H1 (cell line): Measurements from ENCODE around the gene SRSF8. TPM values are rescaled to one million over a fixed set of nuclear protein-coding genes. Genes with fewer than 3 reads are reported as not detected.

Source experiments
- CTCF ChIA-PET: fragments of 300-600 bp; sonication (Branson Sonifier 250); formaldehyde crosslinking; loops from one replicate; lab custom pipeline; 2021; ENCODE audit not compliant: partially characterized antibody; lab: Charles Lee
- POLR2A ChIA-PET: fragments of 300-600 bp; sonication (Branson Sonifier 250); formaldehyde crosslinking; loops from one replicate; lab custom pipeline; 2021; ENCODE audit warnings: inconsistent platforms; ENCODE audit not compliant: partially characterized antibody; lab: Charles Lee
- DNase-seq, 2 experiments: peaks; one replicate each; pipeline versions ENCODE4 v3.0.0 to v3.0.0-alpha.2; 2010 to 2022; ENCODE audit warnings: low spot score in 2 of 2, low read depth in 1 of 2, mixed read lengths in 1 of 2
- FAIRE-seq: peaks from 2 replicates; lab custom pipeline; 2011; peaks lifted over from hg19 to GRCh38; lab: Jason Lieb, UNC
- H2AFZ ChIP-seq: 2 replicates; pipeline ENCODE4 v1.8.1; 2012; ENCODE audit warnings: low read length, inconsistent platforms
- H2AK5ac ChIP-seq: 2 replicates; pipeline ENCODE4 v1.6.1; 2013; ENCODE audit warnings: low read depth, low read length
- H2BK120ac ChIP-seq: replicated peaks from 2 replicates; pipeline ENCODE3; 2013; ENCODE audit warnings: low read depth, low read length, inconsistent platforms
- H2BK12ac ChIP-seq: 2 replicates; pipeline ENCODE4 v1.6.1; 2013; ENCODE audit warnings: low read depth, low read length
- H2BK15ac ChIP-seq: 2 replicates; pipeline ENCODE4 v1.6.1; 2013; ENCODE audit warnings: low read length
- H2BK20ac ChIP-seq: 2 replicates; pipeline ENCODE4 v1.6.1; 2013; ENCODE audit warnings: low read length
- H2BK5ac ChIP-seq: 2 replicates; pipeline ENCODE4 v1.6.1; 2013; ENCODE audit warnings: low read depth, low read length
- H3K14ac ChIP-seq: 2 replicates; pipeline ENCODE4 v1.6.1; 2013; ENCODE audit warnings: inconsistent platforms; ENCODE audit not compliant: insufficient read length
- H3K18ac ChIP-seq: 2 replicates; pipeline ENCODE4 v1.6.1; 2013; ENCODE audit warnings: low read length; ENCODE audit errors: extremely low read depth
- H3K23ac ChIP-seq: 2 replicates; pipeline ENCODE4 v1.6.1; 2013; ENCODE audit warnings: inconsistent platforms; ENCODE audit not compliant: insufficient read length
- H3K23me2 ChIP-seq: 2 replicates; pipeline ENCODE4 v1.6.1; 2013; ENCODE audit warnings: low read depth, low read length
- H3K27ac ChIP-seq: 2 replicates; pipeline ENCODE4 v1.6.1; 2011; ENCODE audit warnings: low read depth, low read length, inconsistent platforms
- H3K27me3 ChIP-seq, 4 experiments: replicated peaks in 1 of 4; 1 replicate in 1 of 4; 2 replicates in 3 of 4; pipeline versions ENCODE4 v1.6.1 to v1.8.1; 2011 to 2013; ENCODE audit warnings: low read length in 3 of 4, mild to moderate bottlenecking in 3 of 4, inconsistent platforms in 2 of 4, mixed read lengths in 2 of 4, moderate library complexity in 1 of 4; ENCODE audit not compliant: control insufficient read depth in 3 of 4, insufficient read depth in 3 of 4; ENCODE audit errors: extremely low read depth in 1 of 4
- H3K36me3 ChIP-seq, 4 experiments: 2 replicates each; pipeline versions ENCODE4 v1.6.1 to v1.8.1; 2011 to 2013; ENCODE audit warnings: mild to moderate bottlenecking in 4 of 4, low read length in 3 of 4, moderate library complexity in 2 of 4, control low read depth in 1 of 4, inconsistent platforms in 1 of 4; ENCODE audit not compliant: insufficient read depth in 4 of 4, control insufficient read depth in 2 of 4
- H3K4ac ChIP-seq: replicated peaks from 2 replicates; pipeline ENCODE3; 2013; ENCODE audit warnings: low read length, low read depth, mixed read lengths, inconsistent platforms; ENCODE audit not compliant: insufficient read length
- H3K4me1 ChIP-seq, 4 experiments: replicated peaks in 1 of 4; 1 replicate in 1 of 4; 2 replicates in 3 of 4; pipeline versions ENCODE4 v1.6.1 to v1.8.1; 2011 to 2013; ENCODE audit warnings: low read length in 3 of 4, inconsistent platforms in 2 of 4, mixed read lengths in 1 of 4; ENCODE audit not compliant: insufficient read depth in 4 of 4, control insufficient read depth in 3 of 4
- H3K4me2 ChIP-seq, 2 experiments: 2 replicates each; pipeline versions ENCODE4 v1.6.1 to v1.8.1; 2011 to 2013; ENCODE audit warnings: low read depth in 2 of 2, low read length in 2 of 2, control low read depth in 1 of 2, inconsistent platforms in 1 of 2, mild to moderate bottlenecking in 1 of 2; ENCODE audit not compliant: insufficient read depth in 1 of 2
- H3K4me3 ChIP-seq, 4 experiments: fragments of 200-600, 300-600 bp in 1 of 4; sonication (generic), shearing (Covaris generic), sonication (Bioruptor Twin) in 1 of 4; 2 replicates each; pipeline versions ENCODE4 v1.5.1 to v1.8.1; 2011 to 2016; ENCODE audit warnings: low read length in 4 of 4, low read depth in 3 of 4, control low read depth in 2 of 4, inconsistent platforms in 2 of 4, mild to moderate bottlenecking in 2 of 4, mixed read lengths in 1 of 4, moderate library complexity in 1 of 4; ENCODE audit not compliant: insufficient read depth in 2 of 4; ENCODE audit errors: extremely low read depth in 1 of 4
- H3K56ac ChIP-seq: replicated peaks from 2 replicates; pipeline ENCODE3; 2013; ENCODE audit warnings: low read depth, mild to moderate bottlenecking, mixed read lengths, low read length, inconsistent platforms; ENCODE audit not compliant: insufficient read length
- H3K79me1 ChIP-seq: 2 replicates; pipeline ENCODE4 v1.6.1; 2013; ENCODE audit warnings: low read depth, low read length, control low read depth
- H3K79me2 ChIP-seq, 2 experiments: 2 replicates each; pipeline versions ENCODE4 v1.6.1 to v1.8.1; 2012 to 2013; ENCODE audit warnings: low read length in 2 of 2, mild to moderate bottlenecking in 2 of 2, inconsistent platforms in 1 of 2; ENCODE audit not compliant: insufficient read depth in 2 of 2, control insufficient read depth in 1 of 2
- H3K9ac ChIP-seq, 4 experiments: replicated peaks in 1 of 4; 1 replicate in 1 of 4; 2 replicates in 3 of 4; pipeline versions ENCODE4 v1.6.1 to v1.8.1; 2011 to 2013; ENCODE audit warnings: low read depth in 3 of 4, low read length in 3 of 4, control low read depth in 2 of 4, mild to moderate bottlenecking in 2 of 4, moderate library complexity in 2 of 4, inconsistent platforms in 1 of 4; ENCODE audit errors: extremely low read depth in 1 of 4
- H3K9me3 ChIP-seq, 2 experiments: 2 replicates each; pipeline versions ENCODE4 v1.6.1 to v1.8.1; 2012 to 2013; ENCODE audit warnings: mild to moderate bottlenecking in 2 of 2, moderate library complexity in 2 of 2, control low read depth in 1 of 2, inconsistent platforms in 1 of 2, low read depth in 1 of 2, low read length in 1 of 2, mixed read lengths in 1 of 2; ENCODE audit not compliant: insufficient read depth in 2 of 2
- H4K20me1 ChIP-seq, 2 experiments: replicated peaks in 1 of 2; 2 replicates each; pipeline versions ENCODE3 to v1.8.1; 2011 to 2013; ENCODE audit warnings: inconsistent platforms in 2 of 2, low read length in 2 of 2, mild to moderate bottlenecking in 1 of 2; ENCODE audit not compliant: insufficient read depth in 2 of 2, control insufficient read depth in 1 of 2
- H4K5ac ChIP-seq: 2 replicates; pipeline ENCODE4 v1.6.1; 2013; ENCODE audit warnings: low read length, low read depth, mixed read lengths, inconsistent platforms; ENCODE audit not compliant: insufficient read length
- H4K8ac ChIP-seq: 2 replicates; pipeline ENCODE4 v1.8.0; 2013; ENCODE audit warnings: mild to moderate bottlenecking, moderate library complexity, low read length, inconsistent platforms; ENCODE audit not compliant: insufficient read depth; ENCODE audit errors: extremely low read depth
- H4K91ac ChIP-seq: replicated peaks from 2 replicates; pipeline ENCODE3; 2013; ENCODE audit warnings: low read length, mixed read lengths, inconsistent platforms; ENCODE audit not compliant: insufficient read length
- BCL11A ChIP-seq, 2 experiments: IDR thresholded peaks; one replicate each; pipeline ENCODE4 v1.6.1; 2011; ENCODE audit warnings: low read depth in 2 of 2, low read length in 2 of 2, mild to moderate bottlenecking in 2 of 2
- TCF12 ChIP-seq: IDR thresholded peaks from 2 replicates; pipeline ENCODE4 v1.6.1; 2011; ENCODE audit warnings: low read depth, mild to moderate bottlenecking, low read length
- WGBS, 2 experiments: shearing (Covaris generic) in 1 of 2; methylation state at CpG; one replicate each; pipeline versions ENCODE4 v1.1.6 to v1.1.7; 2013 to 2015; ENCODE audit warnings: low lambda C conversion rate in 2 of 2, mixed read lengths in 2 of 2, inconsistent platforms in 1 of 2, low coverage in 1 of 2, missing lambda C conversion rate in 1 of 2; ENCODE audit not compliant: insufficient replicate concordance in 2 of 2, insufficient coverage in 1 of 2, insufficient read length in 1 of 2; ENCODE audit errors: extremely low coverage in 1 of 2, missing lambda C conversion rate in 1 of 2; 5-methylcytosine and 5-hydroxymethylcytosine counted together
- polyA plus RNA-seq, 7 experiments: library from polyadenylated mRNA; depleted of rRNA in 3 of 7; stranded (reverse) in 5 of 7; unstranded in 2 of 7; fragments of >200 nt in 5 of 7; fragments of 200-250 nt in 2 of 7; gene quantifications; 1 replicate in 5 of 7; 2 replicates in 1 of 7; 4 replicates in 1 of 7; pipeline versions ENCODE4 v1.2.1 to v1.2.3, GENCODE V29; 2011 to 2013; ENCODE audit warnings: missing spikeins in 2 of 7, mixed read lengths in 2 of 7
- total RNA-seq: library from RNA; stranded (reverse); fragmentation: NEBNext Ultra II Directional; extraction: Animal tissue kit (Norgen Biotek cat#: 25700); gene quantifications from 2 replicates; pipeline ENCODE4 v1.2.1, GENCODE V29; 2021

The SRSF8 gene
- total and polyA plus RNA-seq, 2 of the 8 experiments (the other 6 are each of a cell fraction or from before 2014, with no cell fraction given) = 13.2 to 18.5 TPM

GRCh38 chr11:95065336-95065735, 1.4 kb upstream of the SRSF8 start:
- Histone ChIP-seq H2AFZ (no peak overlapping the region), H3K9me3 (no peaks in the 10 kb centered on the region), H3K79me1 (no peaks in the 10 kb centered on the region), H2AK5ac (no peak overlapping the region), H3K36me3 (no peaks in the 10 kb centered on the region), H3K14ac (no peak overlapping the region), H2BK15ac (no peak overlapping the region), H2BK5ac (no peak overlapping the region), H4K5ac (no peak overlapping the region), H2BK20ac (no peak overlapping the region), H4K8ac (no peak overlapping the region), H3K23me2 (peaks cover 6% of the 10 kb centered on the region; the same call in 1 of the 2 replicates), H3K27ac (no peak overlapping the region), H2BK12ac (no peak overlapping the region), H4K20me1 (no peaks in the 10 kb centered on the region), H4K91ac (no peak overlapping the region), H2BK120ac (no peak overlapping the region), H3K27me3 (no peaks in the 10 kb centered on the region; a peak in 1 of 7 replicates), H3K9ac (no peak overlapping the region), H3K18ac (no peak overlapping the region), H3K23ac (no peak overlapping the region), H3K4me3 (no peak overlapping the region), H3K56ac (no peak overlapping the region), H3K4me1 (peaks cover 0 to 2% (median 0%) of the 10 kb centered on the region in 4 experiments; a peak in 2 of 7 replicates), H3K79me2 (peaks cover 0 to 2% of the 10 kb centered on the region in 2 experiments; a peak in 1 of 4 replicates), H3K4me2 (no peak overlapping the region), H3K4ac (no peak overlapping the region)
- 86% methylated on average over 1 of the region's 1 CpG; no CpG with 5 or more reads in 1 of the 2 experiments for WGBS, 2 experiments
- FAIRE-seq = no peak
- CTCF ChIA-PET = interaction anchor here (0.9 to 1.9 kb wide), 2 partner anchors 11 to 86 kb away, joined by 3 to 5 read pairs; no protein-coding TSS in a partner anchor
- POLR2A ChIA-PET = no interaction called here
- no peak for DNase-seq
- no peak for TF ChIP-seq BCL11A (IDR thresholded peaks at IDR 0.05; ENCODE audit: low read depth in 2 of 2, low read length in 2 of 2)
- TF ChIP-seq TCF12 = no peak
